ENCODE results near the gene PCSK6.

- no peak for TF ChIP-seq CTCF (IDR thresholded peaks at IDR 0.05)
- TF ChIP-seq POLR2A (IDR thresholded peaks at IDR 0.05): no peak
Observed at GRCh38 chr15:101396484-101397261, 92.8 kb downstream of the PCSK6 start.
